Hepatocyte (in vitro differentiated cells): ENCODE measurements around the gene CDC20. TPM values are rescaled to one million over a fixed set of nuclear protein-coding genes. Genes with fewer than 3 reads are reported as not detected.

ENCODE experiments used
- DNase-seq: peaks from one replicate; pipeline ENCODE4 v3.0.0-alpha.2; 2016; ENCODE audit warnings: low spot score
- H2AFZ ChIP-seq: fragments of 200-600 bp; sonication (generic); 2 replicates; pipeline ENCODE4 v1.6.0; 2016; ENCODE audit warnings: antibody characterized with exemption, mild to moderate bottlenecking
- H3K27ac ChIP-seq: fragments of 200-600 bp; sonication (generic); 2 replicates; pipeline ENCODE4 v1.5.1; 2016; ENCODE audit warnings: mild to moderate bottlenecking
- H3K27me3 ChIP-seq: fragments of 200-600 bp; sonication (generic); 2 replicates; pipeline ENCODE4 v1.6.1; 2016
- H3K36me3 ChIP-seq: fragments of 200-600 bp; sonication (generic); replicated peaks from 2 replicates; pipeline ENCODE4 v1.5.1; 2016; ENCODE audit warnings: low read depth; ENCODE audit not compliant: insufficient read depth
- H3K4me1 ChIP-seq: fragments of 200-600 bp; sonication (generic); 2 replicates; pipeline ENCODE4 v1.5.1; 2016; ENCODE audit warnings: mild to moderate bottlenecking, moderate library complexity; ENCODE audit not compliant: insufficient read depth
- H3K4me2 ChIP-seq: fragments of 200-600 bp; sonication (generic); 2 replicates; pipeline ENCODE4 v1.6.0; 2016
- H3K4me3 ChIP-seq: fragments of 200-600 bp; sonication (generic); 2 replicates; pipeline ENCODE4 v1.5.1; 2016; ENCODE audit warnings: mild to moderate bottlenecking
- H3K79me2 ChIP-seq: fragments of 200-600 bp; sonication (generic); 2 replicates; pipeline ENCODE4 v1.6.0; 2017; ENCODE audit warnings: mild to moderate bottlenecking
- H3K9me2 ChIP-seq: fragments of 200-600 bp; sonication (generic); replicated peaks from 2 replicates; pipeline ENCODE4 v1.6.0; 2017; ENCODE audit warnings: mild to moderate bottlenecking; ENCODE audit not compliant: insufficient read depth
- H3K9me3 ChIP-seq: fragments of 200-600 bp; sonication (generic); 2 replicates; pipeline ENCODE4 v1.5.1; 2016; ENCODE audit warnings: low read depth, mild to moderate bottlenecking
- H4K20me1 ChIP-seq: fragments of 200-600 bp; sonication (generic); 2 replicates; pipeline ENCODE4 v1.6.0; 2016; ENCODE audit warnings: mild to moderate bottlenecking; ENCODE audit not compliant: insufficient read depth, poor library complexity, severe bottlenecking
- EZH2 ChIP-seq: fragments of 200-600 bp; sonication (generic); IDR thresholded peaks from 2 replicates; pipeline ENCODE4 v1.6.1; 2016; ENCODE audit warnings: antibody characterized with exemption, mild to moderate bottlenecking, borderline replicate concordance
- EZH2phosphoT487 ChIP-seq: fragments of 200-600 bp; sonication (generic); IDR thresholded peaks from one replicate; pipeline ENCODE4 v1.6.1; 2018; ENCODE audit warnings: antibody characterized with exemption, mild to moderate bottlenecking, low read depth, moderate library complexity; ENCODE audit not compliant: unreplicated experiment, severe bottlenecking
- WGBS: methylation state at CpG from one replicate; pipeline ENCODE4 v1.1.6; 2016; ENCODE audit warnings: low lambda C conversion rate; ENCODE audit errors: missing lambda C conversion rate; 5-methylcytosine and 5-hydroxymethylcytosine counted together
- polyA plus RNA-seq: library from polyadenylated mRNA; unstranded; fragments of >200 nt; fragmentation: Nextera tagmentation; extraction: Ambion mirVana; gene quantifications from 2 replicates; pipeline ENCODE4 v1.2.1, GENCODE V29; 2016
- total RNA-seq: library from RNA; depleted of rRNA; stranded (reverse); fragments of >200 nt; gene quantifications from 2 replicates; pipeline ENCODE4 v1.2.3, GENCODE V29; 2014
- TF ChIP-seq, protein P1 (sequence below): fragments of 200-600 bp; sonication (generic); IDR thresholded peaks from 2 replicates; pipeline ENCODE4 v1.5.1; 2016; ENCODE audit warnings: antibody characterized with exemption, mild to moderate bottlenecking; ENCODE audit not compliant: poor library complexity

Gene CDC20
- total and polyA plus RNA-seq, 2 experiments from 2014 or later: 13.6 to 19.7 TPM

DNA sequence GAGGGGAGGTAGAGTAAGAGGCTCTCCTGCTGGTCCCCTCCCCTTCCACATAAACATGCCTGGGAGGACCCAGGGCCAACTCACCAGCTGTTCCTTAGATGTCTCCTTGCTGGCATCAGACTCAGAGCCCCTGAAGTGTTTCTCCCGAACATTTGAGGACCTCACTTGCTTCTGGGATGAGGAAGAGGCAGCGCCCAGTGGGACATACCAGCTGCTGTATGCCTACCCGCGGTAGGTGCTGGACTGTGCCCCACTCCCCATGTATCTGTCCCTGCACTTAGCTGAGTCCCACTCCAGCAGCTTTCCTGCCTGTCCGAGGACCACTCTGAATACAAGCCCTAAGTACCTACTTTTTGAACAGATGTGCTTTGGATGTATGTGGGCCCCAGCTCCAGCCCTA lies 20.8 kb upstream of the CDC20 start:
- Histone ChIP-seq H3K36me3 (no peaks in the 10 kb centered on the region), H3K9me2 (no peaks in the 10 kb centered on the region), H3K79me2 (no peaks in the 10 kb centered on the region), H3K9me3 (no peaks in the 10 kb centered on the region), H3K4me3 (no peak overlapping the region), H3K4me2 (no peak overlapping the region), H3K27ac (no peak overlapping the region), H3K27me3 (no peaks in the 10 kb centered on the region), H4K20me1 (no peaks in the 10 kb centered on the region), H3K4me1 (no peaks in the 10 kb centered on the region), H2AFZ (no peak overlapping the region)
- TF ChIP-seq EZH2 (no peak), EZH2phosphoT487 (no peak)
- TF ChIP-seq, protein P1, sequence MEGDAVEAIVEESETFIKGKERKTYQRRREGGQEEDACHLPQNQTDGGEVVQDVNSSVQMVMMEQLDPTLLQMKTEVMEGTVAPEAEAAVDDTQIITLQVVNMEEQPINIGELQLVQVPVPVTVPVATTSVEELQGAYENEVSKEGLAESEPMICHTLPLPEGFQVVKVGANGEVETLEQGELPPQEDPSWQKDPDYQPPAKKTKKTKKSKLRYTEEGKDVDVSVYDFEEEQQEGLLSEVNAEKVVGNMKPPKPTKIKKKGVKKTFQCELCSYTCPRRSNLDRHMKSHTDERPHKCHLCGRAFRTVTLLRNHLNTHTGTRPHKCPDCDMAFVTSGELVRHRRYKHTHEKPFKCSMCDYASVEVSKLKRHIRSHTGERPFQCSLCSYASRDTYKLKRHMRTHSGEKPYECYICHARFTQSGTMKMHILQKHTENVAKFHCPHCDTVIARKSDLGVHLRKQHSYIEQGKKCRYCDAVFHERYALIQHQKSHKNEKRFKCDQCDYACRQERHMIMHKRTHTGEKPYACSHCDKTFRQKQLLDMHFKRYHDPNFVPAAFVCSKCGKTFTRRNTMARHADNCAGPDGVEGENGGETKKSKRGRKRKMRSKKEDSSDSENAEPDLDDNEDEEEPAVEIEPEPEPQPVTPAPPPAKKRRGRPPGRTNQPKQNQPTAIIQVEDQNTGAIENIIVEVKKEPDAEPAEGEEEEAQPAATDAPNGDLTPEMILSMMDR: no peak
- no peak for DNase-seq
- WGBS: 92% methylated on average over 5 of the region's 5 CpGs

- TF ChIP-seq EZH2 (no peak), EZH2phosphoT487 (no peak)
- TF ChIP-seq, protein P1: no peak
- no peak overlapping the region for H3K4me2 ChIP-seq
Observed at GRCh38 chr1:43339584-43340232, 19.1 kb upstream of the CDC20 start.

DNA sequence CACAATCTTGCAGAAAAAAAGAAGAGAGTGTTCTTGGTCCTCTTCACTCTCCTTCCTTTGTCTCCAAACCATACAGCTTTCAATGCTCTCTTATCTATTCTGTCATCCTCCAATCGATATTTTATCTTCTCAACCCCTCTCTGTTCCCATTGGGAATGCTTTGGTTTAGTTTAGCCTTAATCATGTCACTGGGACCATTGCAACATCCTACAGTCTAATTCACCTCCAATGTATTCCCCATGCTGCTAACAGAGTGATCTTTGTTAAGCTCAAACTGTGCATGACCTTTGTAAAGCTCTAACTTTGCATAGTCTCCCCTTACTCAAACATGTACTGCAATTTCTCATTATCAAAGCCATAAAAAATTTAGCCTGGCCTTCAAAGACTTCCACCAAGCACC lies 18.2 kb upstream of the CDC20 start:
- Histone ChIP-seq H3K27ac (no peak overlapping the region), H3K4me3 (no peak overlapping the region), H3K9me2 (no peaks in the 10 kb centered on the region), H3K4me1 (no peaks in the 10 kb centered on the region), H3K36me3 (no peaks in the 10 kb centered on the region), H4K20me1 (no peaks in the 10 kb centered on the region), H3K27me3 (no peaks in the 10 kb centered on the region), H3K9me3 (no peaks in the 10 kb centered on the region), H3K4me2 (no peak overlapping the region), H2AFZ (no peak overlapping the region), H3K79me2 (no peaks in the 10 kb centered on the region)
- TF ChIP-seq EZH2 (no peak), EZH2phosphoT487 (no peak)
- TF ChIP-seq, protein P1: no peak
- 43% methylated on average over 1 of the region's 1 CpG for WGBS
- DNase-seq: no peak

More at GRCh38 chr1:43339584-43340232, 19.1 kb upstream of the CDC20 start:
- no peaks in the 10 kb centered on the region for H3K9me2 ChIP-seq
- H3K4me3 ChIP-seq: no peak overlapping the region
- no peak overlapping the region for H3K27ac ChIP-seq
- no peak for DNase-seq
- H3K27me3 ChIP-seq: no peaks in the 10 kb centered on the region
- H3K4me1 ChIP-seq: no peaks in the 10 kb centered on the region
- H3K9me3 ChIP-seq: no peaks in the 10 kb centered on the region
- H2AFZ ChIP-seq: no peak overlapping the region
- H3K36me3 ChIP-seq: no peaks in the 10 kb centered on the region
- no peaks in the 10 kb centered on the region for H3K79me2 ChIP-seq
- 89% methylated on average over 6 of the region's 6 CpGs for WGBS
- no peaks in the 10 kb centered on the region for H4K20me1 ChIP-seq
